ENCODE data around the gene B3GNT5.

The B3GNT5 gene

DNA sequence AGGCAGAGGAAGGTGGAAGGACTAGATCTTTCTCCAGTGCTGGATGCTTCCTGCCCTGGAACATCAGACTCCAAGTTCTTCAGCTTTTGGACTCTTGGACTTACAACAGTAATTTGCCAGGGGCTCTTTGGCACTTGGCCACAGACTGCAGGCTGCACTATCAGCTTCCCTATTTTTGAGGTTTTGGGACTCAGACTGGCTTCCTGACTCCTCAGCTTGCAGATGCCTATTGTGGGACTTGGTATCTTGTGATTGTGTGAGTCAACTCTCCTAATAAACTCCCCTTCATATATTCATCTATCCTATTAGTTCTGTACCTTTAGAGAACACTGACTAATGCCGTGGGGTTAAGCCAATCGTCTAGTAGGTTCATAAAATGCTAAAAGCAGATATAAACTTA, 8.8 kb upstream of the B3GNT5 start (continued):
- TF ChIP-seq SALL2 (tag by site-specific recombination; IDR thresholded peaks at IDR 0.05; ENCODE audit: borderline replicate concordance) = no peak
- TF ChIP-seq ZNF248 (tag by site-specific recombination; IDR thresholded peaks at IDR 0.05) = no peak
- TF ChIP-seq ZNF16 (tag by site-specific recombination; IDR thresholded peaks at IDR 0.05; ENCODE audit: low read depth) = no peak
- no peak for TF ChIP-seq ZNF133 (tag by site-specific recombination; IDR thresholded peaks at IDR 0.05)
- TF ChIP-seq ZNF112 (tag by site-specific recombination; IDR thresholded peaks at IDR 0.05) = no peak
- no peak for TF ChIP-seq ZNF223 (tag by site-specific recombination; IDR thresholded peaks at IDR 0.05)
- no peak for TF ChIP-seq ZNF157 (tag by site-specific recombination; IDR thresholded peaks at IDR 0.05)

DNA sequence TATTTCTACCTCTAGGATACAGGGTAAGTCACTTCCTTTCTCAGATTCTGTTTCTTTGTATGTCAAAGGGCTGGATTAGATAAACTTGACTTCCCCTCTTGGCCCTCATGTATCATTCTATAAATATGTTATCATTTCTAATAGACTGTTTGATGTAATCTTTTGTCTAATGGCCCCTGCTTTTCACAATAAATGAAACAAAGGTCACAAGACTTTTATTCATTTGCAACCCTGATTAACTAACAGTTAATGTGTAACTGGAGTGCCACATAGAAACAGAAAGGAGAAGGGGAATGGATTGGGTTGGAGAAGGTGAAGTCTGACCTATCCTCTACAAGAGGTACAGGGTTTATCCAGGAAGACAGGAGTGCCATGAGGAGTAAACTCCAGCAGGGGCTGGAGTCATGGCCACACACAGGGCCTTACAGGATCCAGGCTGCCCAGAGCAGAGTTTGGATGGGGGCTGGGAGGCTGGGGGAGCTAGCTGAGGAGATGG, 8.0 kb upstream of the B3GNT5 start:
- no peaks in the 10 kb centered on the region for H3K36me3 ChIP-seq (ENCODE audit: control insufficient read depth in 2 of 2, insufficient read depth in 1 of 2, low read length in 2 of 2)
- no peaks in the 10 kb centered on the region for H3K4me1 ChIP-seq (ENCODE audit: control insufficient read depth, insufficient read depth, low read length)
- no peak overlapping the region for H3K27ac ChIP-seq (ENCODE audit: extremely low read depth, low read depth, low read length)
- ChIA-PET CTCF (no interaction called here), POLR2A (no interaction called here)
- TF ChIP-seq ZNF433 (tag by site-specific recombination; IDR thresholded peaks at IDR 0.05; ENCODE audit: low read depth) (no peak), WT1 (tag by site-specific recombination; IDR thresholded peaks at IDR 0.05) (no peak), ZNF114 (tag by site-specific recombination; IDR thresholded peaks at IDR 0.05) (no peak), ZNF24 (tag by site-specific recombination; IDR thresholded peaks at IDR 0.05) (no peak), ZNF266 (tag by site-specific recombination; IDR thresholded peaks at IDR 0.05; ENCODE audit: low read depth) (no peak), ZNF350 (tag by site-specific recombination; IDR thresholded peaks at IDR 0.05) (no peak), ZSCAN30 (tag by site-specific recombination; IDR thresholded peaks at IDR 0.05) (no peak), ZNF610 (tag by site-specific recombination; IDR thresholded peaks at IDR 0.05; ENCODE audit: borderline replicate concordance) (no peak), ZFP37 (tag by site-specific recombination; IDR thresholded peaks at IDR 0.05) (no peak), ZFP3 (tag by site-specific recombination; IDR thresholded peaks at IDR 0.05; ENCODE audit: low read depth) (no peak), REPIN1 (tag by site-specific recombination; IDR thresholded peaks at IDR 0.05; ENCODE audit: low read depth) (no peak), ZNF571 (tag by site-specific recombination; IDR thresholded peaks at IDR 0.05) (no peak), ZNF561 (tag by site-specific recombination; IDR thresholded peaks at IDR 0.05; ENCODE audit: borderline replicate concordance) (no peak), ZNF549 (tag by site-specific recombination; IDR thresholded peaks at IDR 0.05) (no peak), HOXC10 (CRISPR knock-in tag; IDR thresholded peaks at IDR 0.05) (no peak)
- TF ChIP-seq, protein P1, sequence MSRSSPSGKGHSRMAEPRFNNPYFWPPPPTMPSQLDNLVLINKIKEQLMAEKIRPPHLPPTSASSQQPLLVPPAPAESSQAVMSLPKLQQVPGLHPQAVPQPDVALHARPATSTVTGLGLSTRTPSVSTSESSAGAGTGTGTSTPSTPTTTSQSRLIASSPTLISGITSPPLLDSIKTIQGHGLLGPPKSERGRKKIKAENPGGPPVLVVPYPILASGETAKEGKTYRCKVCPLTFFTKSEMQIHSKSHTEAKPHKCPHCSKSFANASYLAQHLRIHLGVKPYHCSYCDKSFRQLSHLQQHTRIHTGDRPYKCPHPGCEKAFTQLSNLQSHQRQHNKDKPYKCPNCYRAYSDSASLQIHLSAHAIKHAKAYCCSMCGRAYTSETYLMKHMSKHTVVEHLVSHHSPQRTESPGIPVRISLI (tag by site-specific recombination; IDR thresholded peaks at IDR 0.05) = no peak
- TF ChIP-seq, protein P2, sequence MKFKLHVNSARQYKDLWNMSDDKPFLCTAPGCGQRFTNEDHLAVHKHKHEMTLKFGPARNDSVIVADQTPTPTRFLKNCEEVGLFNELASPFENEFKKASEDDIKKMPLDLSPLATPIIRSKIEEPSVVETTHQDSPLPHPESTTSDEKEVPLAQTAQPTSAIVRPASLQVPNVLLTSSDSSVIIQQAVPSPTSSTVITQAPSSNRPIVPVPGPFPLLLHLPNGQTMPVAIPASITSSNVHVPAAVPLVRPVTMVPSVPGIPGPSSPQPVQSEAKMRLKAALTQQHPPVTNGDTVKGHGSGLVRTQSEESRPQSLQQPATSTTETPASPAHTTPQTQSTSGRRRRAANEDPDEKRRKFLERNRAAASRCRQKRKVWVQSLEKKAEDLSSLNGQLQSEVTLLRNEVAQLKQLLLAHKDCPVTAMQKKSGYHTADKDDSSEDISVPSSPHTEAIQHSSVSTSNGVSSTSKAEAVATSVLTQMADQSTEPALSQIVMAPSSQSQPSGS (tag by site-specific recombination; IDR thresholded peaks at IDR 0.05; ENCODE audit: low read depth) = no peak
- TF ChIP-seq, protein P3, sequence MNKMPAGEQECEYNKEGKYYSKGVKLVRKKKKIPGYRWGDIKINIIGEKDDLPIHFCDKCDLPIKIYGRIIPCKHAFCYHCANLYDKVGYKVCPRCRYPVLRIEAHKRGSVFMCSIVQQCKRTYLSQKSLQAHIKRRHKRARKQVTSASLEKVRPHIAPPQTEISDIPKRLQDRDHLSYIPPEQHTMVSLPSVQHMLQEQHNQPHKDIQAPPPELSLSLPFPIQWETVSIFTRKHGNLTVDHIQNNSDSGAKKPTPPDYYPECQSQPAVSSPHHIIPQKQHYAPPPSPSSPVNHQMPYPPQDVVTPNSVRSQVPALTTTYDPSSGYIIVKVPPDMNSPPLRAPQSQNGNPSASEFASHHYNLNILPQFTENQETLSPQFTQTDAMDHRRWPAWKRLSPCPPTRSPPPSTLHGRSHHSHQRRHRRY (tag by site-specific recombination; IDR thresholded peaks at IDR 0.05) = no peak
- TF ChIP-seq, protein P4, sequence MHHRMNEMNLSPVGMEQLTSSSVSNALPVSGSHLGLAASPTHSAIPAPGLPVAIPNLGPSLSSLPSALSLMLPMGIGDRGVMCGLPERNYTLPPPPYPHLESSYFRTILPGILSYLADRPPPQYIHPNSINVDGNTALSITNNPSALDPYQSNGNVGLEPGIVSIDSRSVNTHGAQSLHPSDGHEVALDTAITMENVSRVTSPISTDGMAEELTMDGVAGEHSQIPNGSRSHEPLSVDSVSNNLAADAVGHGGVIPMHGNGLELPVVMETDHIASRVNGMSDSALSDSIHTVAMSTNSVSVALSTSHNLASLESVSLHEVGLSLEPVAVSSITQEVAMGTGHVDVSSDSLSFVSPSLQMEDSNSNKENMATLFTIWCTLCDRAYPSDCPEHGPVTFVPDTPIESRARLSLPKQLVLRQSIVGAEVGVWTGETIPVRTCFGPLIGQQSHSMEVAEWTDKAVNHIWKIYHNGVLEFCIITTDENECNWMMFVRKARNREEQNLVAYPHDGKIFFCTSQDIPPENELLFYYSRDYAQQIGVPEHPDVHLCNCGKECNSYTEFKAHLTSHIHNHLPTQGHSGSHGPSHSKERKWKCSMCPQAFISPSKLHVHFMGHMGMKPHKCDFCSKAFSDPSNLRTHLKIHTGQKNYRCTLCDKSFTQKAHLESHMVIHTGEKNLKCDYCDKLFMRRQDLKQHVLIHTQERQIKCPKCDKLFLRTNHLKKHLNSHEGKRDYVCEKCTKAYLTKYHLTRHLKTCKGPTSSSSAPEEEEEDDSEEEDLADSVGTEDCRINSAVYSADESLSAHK (tag by site-specific recombination; IDR thresholded peaks at IDR 0.05) = no peak
- TF ChIP-seq, protein P5, sequence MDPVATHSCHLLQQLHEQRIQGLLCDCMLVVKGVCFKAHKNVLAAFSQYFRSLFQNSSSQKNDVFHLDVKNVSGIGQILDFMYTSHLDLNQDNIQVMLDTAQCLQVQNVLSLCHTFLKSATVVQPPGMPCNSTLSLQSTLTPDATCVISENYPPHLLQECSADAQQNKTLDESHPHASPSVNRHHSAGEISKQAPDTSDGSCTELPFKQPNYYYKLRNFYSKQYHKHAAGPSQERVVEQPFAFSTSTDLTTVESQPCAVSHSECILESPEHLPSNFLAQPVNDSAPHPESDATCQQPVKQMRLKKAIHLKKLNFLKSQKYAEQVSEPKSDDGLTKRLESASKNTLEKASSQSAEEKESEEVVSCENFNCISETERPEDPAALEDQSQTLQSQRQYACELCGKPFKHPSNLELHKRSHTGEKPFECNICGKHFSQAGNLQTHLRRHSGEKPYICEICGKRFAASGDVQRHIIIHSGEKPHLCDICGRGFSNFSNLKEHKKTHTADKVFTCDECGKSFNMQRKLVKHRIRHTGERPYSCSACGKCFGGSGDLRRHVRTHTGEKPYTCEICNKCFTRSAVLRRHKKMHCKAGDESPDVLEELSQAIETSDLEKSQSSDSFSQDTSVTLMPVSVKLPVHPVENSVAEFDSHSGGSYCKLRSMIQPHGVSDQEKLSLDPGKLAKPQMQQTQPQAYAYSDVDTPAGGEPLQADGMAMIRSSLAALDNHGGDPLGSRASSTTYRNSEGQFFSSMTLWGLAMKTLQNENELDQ (tag by site-specific recombination; IDR thresholded peaks at IDR 0.05; ENCODE audit: low read depth) = no peak
- H3K9me3 ChIP-seq (ENCODE audit: control insufficient read depth, insufficient read depth, low read depth, low read length) = no peaks in the 10 kb centered on the region
- no peak overlapping the region for H3K4me3 ChIP-seq (ENCODE audit: low read depth, low read length)

All from HEK293 (cell line).